Gastroesophageal sphincter (tissue), 3 donors: ENCODE measurements around the gene KATNAL2.

ENCODE experiments used
- EP300 ChIP-seq: sonication (generic); formaldehyde crosslinking; IDR thresholded peaks from one replicate; pipeline ENCODE4 v1.6.1; 2017; ENCODE audit warnings: antibody characterized with exemption, mild to moderate bottlenecking
- POLR2A ChIP-seq, 2 donors: fragments of 450-650 bp; IDR thresholded peaks; one replicate each; pipeline ENCODE4 v1.6.1; 2017; ENCODE audit warnings: antibody characterized with exemption in 2 of 2, mild to moderate bottlenecking in 2 of 2, moderate library complexity in 1 of 2
- POLR2AphosphoS5 ChIP-seq: sonication (generic); formaldehyde crosslinking; IDR thresholded peaks from one replicate; pipeline ENCODE4 v1.6.1; 2017; ENCODE audit warnings: antibody characterized with exemption
- TF ChIP-seq, protein P1 (sequence below), 4 experiments: fragments of 200-600 bp in 2 of 4; fragments of 450-650 bp in 2 of 4; sonication (generic) in 1 of 4; IDR thresholded peaks; one replicate each; pipeline ENCODE4 v1.5.1; 2017 to 2019; ENCODE audit warnings: antibody characterized with exemption in 4 of 4, mild to moderate bottlenecking in 2 of 4, moderate library complexity in 2 of 4

DNA sequence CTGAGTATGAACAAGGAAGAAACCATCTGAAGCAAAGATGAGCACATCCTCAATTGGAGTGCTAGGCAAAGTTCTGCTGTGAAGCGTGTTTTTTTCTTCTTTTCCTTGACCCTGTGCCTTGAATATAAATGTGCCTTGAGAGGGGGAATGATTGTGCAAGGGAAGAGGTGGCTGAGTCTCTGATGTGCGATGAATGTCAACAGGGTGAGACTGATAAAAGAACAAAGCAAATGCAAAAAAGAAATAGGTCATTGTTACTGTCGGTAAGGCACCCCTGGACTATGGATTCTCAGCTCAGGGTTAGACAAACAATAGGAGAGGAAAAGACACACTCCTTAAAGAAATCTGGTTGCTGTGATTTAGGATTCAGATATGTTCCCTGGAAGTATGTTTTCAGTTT, 178.4 kb downstream of the KATNAL2 start:
- TF ChIP-seq, protein P1, sequence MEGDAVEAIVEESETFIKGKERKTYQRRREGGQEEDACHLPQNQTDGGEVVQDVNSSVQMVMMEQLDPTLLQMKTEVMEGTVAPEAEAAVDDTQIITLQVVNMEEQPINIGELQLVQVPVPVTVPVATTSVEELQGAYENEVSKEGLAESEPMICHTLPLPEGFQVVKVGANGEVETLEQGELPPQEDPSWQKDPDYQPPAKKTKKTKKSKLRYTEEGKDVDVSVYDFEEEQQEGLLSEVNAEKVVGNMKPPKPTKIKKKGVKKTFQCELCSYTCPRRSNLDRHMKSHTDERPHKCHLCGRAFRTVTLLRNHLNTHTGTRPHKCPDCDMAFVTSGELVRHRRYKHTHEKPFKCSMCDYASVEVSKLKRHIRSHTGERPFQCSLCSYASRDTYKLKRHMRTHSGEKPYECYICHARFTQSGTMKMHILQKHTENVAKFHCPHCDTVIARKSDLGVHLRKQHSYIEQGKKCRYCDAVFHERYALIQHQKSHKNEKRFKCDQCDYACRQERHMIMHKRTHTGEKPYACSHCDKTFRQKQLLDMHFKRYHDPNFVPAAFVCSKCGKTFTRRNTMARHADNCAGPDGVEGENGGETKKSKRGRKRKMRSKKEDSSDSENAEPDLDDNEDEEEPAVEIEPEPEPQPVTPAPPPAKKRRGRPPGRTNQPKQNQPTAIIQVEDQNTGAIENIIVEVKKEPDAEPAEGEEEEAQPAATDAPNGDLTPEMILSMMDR (IDR thresholded peaks at IDR 0.05), result no peak
- TF ChIP-seq POLR2A (IDR thresholded peaks at IDR 0.05) (no peak), EP300 (no peak), POLR2AphosphoS5 (no peak)
